Measurements from ENCODE around the gene TMED5.

The TMED5 gene

GRCh38 chr1:93140106-93140505, 40.1 kb downstream of the TMED5 start:
- H3K27ac Mint-ChIP-seq, result no peak overlapping the region
- no peak for TF ChIP-seq CTCF (IDR thresholded peaks at IDR 0.05; ENCODE audit: unreplicated experiment in 3 of 3)
- H3K4me1 Mint-ChIP-seq, result no peaks in the 10 kb centered on the region

GRCh38 chr1:93137604-93138292, 42.5 kb downstream of the TMED5 start:
- H3K4me1 Mint-ChIP-seq, result no peaks in the 10 kb centered on the region

More at GRCh38 chr1:93140106-93140505, 40.1 kb downstream of the TMED5 start:
- Mint-ChIP-seq H3K27me3 (ENCODE audit: low read depth) (no peaks in the 10 kb centered on the region), H3K36me3 (ENCODE audit: low read depth) (peaks cover 46% of the 10 kb centered on the region), H3K4me3 (no peak overlapping the region), H3K9me3 (no peaks in the 10 kb centered on the region)

GRCh38 chr1:93136445-93136844, 43.8 kb downstream of the TMED5 start:
- Mint-ChIP-seq H3K36me3 (ENCODE audit: low read depth) (peaks cover 47% of the 10 kb centered on the region), H3K4me3 (no peak overlapping the region), H3K9me3 (no peaks in the 10 kb centered on the region), H3K4me1 (no peaks in the 10 kb centered on the region), H3K27me3 (ENCODE audit: low read depth) (no peaks in the 10 kb centered on the region), H3K27ac (no peak overlapping the region)
- no peak for TF ChIP-seq CTCF (IDR thresholded peaks at IDR 0.05; ENCODE audit: unreplicated experiment in 3 of 3)

More at GRCh38 chr1:93137604-93138292, 42.5 kb downstream of the TMED5 start:
- Mint-ChIP-seq H3K27me3 (ENCODE audit: low read depth) (no peaks in the 10 kb centered on the region), H3K9me3 (no peaks in the 10 kb centered on the region), H3K36me3 (ENCODE audit: low read depth) (peaks cover 51% of the 10 kb centered on the region), H3K4me3 (no peak overlapping the region), H3K27ac (no peak overlapping the region)
- no peak for TF ChIP-seq CTCF (IDR thresholded peaks at IDR 0.05; ENCODE audit: unreplicated experiment in 3 of 3)

GRCh38 chr1:93132638-93133037, 47.6 kb downstream of the TMED5 start:
- no peaks in the 10 kb centered on the region for H3K9me3 Mint-ChIP-seq
- peaks cover 34% of the 10 kb centered on the region for H3K36me3 Mint-ChIP-seq (ENCODE audit: low read depth)
- H3K27me3 Mint-ChIP-seq (ENCODE audit: low read depth), result no peaks in the 10 kb centered on the region
- no peak for TF ChIP-seq CTCF (IDR thresholded peaks at IDR 0.05; ENCODE audit: unreplicated experiment in 3 of 3)
- no peak overlapping the region for H3K27ac Mint-ChIP-seq
- no peak overlapping the region for H3K4me3 Mint-ChIP-seq
- H3K4me1 Mint-ChIP-seq, result no peaks in the 10 kb centered on the region

GRCh38 chr1:93129507-93130099, 50.6 kb downstream of the TMED5 start:
- no peaks in the 10 kb centered on the region for H3K9me3 Mint-ChIP-seq
- no peaks in the 10 kb centered on the region for H3K4me1 Mint-ChIP-seq
- no peak overlapping the region for H3K27ac Mint-ChIP-seq
- H3K27me3 Mint-ChIP-seq (ENCODE audit: low read depth), result no peaks in the 10 kb centered on the region
- no peak for TF ChIP-seq CTCF (IDR thresholded peaks at IDR 0.05; ENCODE audit: unreplicated experiment in 3 of 3)
- H3K4me3 Mint-ChIP-seq, result no peak overlapping the region
- H3K36me3 Mint-ChIP-seq (ENCODE audit: low read depth), result peaks cover 31% of the 10 kb centered on the region
